ENCODE results near the gene COL19A1.

DNA sequence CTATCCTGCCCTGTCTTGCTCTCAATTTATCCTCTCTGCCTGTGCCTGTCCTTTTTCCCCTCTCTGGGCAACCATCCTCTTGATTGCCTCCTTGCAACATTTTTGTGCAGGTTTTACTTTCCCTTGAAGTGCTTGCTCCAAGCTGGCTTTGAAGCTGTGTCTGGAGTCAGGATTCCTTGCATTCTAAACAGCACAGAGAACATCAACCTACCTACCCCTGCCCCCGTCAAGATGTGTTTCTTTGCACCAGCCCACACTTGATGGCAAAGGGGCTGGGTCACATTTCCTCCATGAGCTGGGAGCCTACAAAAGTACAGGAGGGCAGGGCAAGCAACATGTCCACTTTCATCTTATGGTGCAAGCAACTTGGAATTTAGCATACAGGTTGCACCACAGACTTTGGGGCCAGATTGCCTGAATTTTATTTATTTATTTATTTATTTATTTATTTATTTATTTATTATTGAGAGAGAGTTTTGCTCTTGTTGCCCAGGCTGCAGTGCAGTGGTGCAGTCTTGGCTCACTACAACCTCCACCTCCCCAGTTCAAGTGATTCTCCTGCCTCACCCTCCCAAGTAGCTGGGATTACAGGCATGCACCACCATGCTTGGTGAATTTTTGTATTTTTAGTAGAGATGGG lies 206.3 kb downstream of the COL19A1 start:
- TF ChIP-seq, protein P1, sequence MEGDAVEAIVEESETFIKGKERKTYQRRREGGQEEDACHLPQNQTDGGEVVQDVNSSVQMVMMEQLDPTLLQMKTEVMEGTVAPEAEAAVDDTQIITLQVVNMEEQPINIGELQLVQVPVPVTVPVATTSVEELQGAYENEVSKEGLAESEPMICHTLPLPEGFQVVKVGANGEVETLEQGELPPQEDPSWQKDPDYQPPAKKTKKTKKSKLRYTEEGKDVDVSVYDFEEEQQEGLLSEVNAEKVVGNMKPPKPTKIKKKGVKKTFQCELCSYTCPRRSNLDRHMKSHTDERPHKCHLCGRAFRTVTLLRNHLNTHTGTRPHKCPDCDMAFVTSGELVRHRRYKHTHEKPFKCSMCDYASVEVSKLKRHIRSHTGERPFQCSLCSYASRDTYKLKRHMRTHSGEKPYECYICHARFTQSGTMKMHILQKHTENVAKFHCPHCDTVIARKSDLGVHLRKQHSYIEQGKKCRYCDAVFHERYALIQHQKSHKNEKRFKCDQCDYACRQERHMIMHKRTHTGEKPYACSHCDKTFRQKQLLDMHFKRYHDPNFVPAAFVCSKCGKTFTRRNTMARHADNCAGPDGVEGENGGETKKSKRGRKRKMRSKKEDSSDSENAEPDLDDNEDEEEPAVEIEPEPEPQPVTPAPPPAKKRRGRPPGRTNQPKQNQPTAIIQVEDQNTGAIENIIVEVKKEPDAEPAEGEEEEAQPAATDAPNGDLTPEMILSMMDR (IDR thresholded peaks at IDR 0.05) = no peak
- TF ChIP-seq POLR2A (IDR thresholded peaks at IDR 0.05) = no peak
- TF ChIP-seq POLR2AphosphoS5 (IDR thresholded peaks at IDR 0.05) = no peak
- no peak for TF ChIP-seq EP300 (IDR thresholded peaks at IDR 0.05)

Measured in sigmoid colon (tissue), 4 donors.